Testis (tissue), 3 donors: ENCODE data around the gene BANK1. TPM values are rescaled to one million over a fixed set of nuclear protein-coding genes. Genes with fewer than 3 reads are reported as not detected.

Experiments
- DNase-seq: peaks from one replicate; pipeline ENCODE4 v3.0.0-alpha.2; 2019
- H3K27ac ChIP-seq, 2 donors: fragments of 200-600 bp; sonication (generic); one replicate each; pipeline ENCODE4 v1.5.1; 2019
- H3K27me3 ChIP-seq: fragments of 200-600 bp; sonication (generic); one replicate; pipeline ENCODE4 v1.5.1; 2019
- H3K36me3 ChIP-seq: fragments of 200-600 bp; sonication (generic); one replicate; pipeline ENCODE4 v1.5.1; 2017; ENCODE audit warnings: low read depth; ENCODE audit errors: missing control alignments
- H3K4me1 ChIP-seq: fragments of 200-600 bp; sonication (generic); one replicate; pipeline ENCODE4 v1.5.1; 2019
- H3K4me3 ChIP-seq, 2 donors: fragments of 200-600 bp; sonication (generic); one replicate each; pipeline ENCODE4 v1.5.1; 2017 to 2019
- H3K9me3 ChIP-seq: fragments of 200-600 bp; sonication (generic); one replicate; pipeline ENCODE4 v1.5.1; 2017
- POLR2A ChIP-seq: fragments of 450-650 bp; IDR thresholded peaks from one replicate; pipeline ENCODE4 v1.6.1; 2017; ENCODE audit warnings: antibody characterized with exemption, mild to moderate bottlenecking, moderate library complexity
- WGBS, 2 donors: methylation state at CpG; one replicate each; pipeline ENCODE4 v1.1.5; 2018; 5-methylcytosine and 5-hydroxymethylcytosine counted together
- intact Hi-C: fragments of 100-400 bp; cut with DNase I; formaldehyde crosslinking; loops from one replicate; pipeline ENCODE4 v1.15.1; 2023; ENCODE audit warnings: low total_unique reads
- polyA plus RNA-seq: library from polyadenylated mRNA; stranded (reverse); fragments of 350-450 nt; fragmentation: Illumina TruSeq; extraction: RNeasy Lipid Tissue Mini Kit (QIAGEN cat#74804); gene quantifications from one replicate; pipeline ENCODE4 v1.2.3, GENCODE V29; 2014; ENCODE audit warnings: low read depth, low replicate concordance; ENCODE audit not compliant: insufficient read depth
- total RNA-seq, 2 donors: library from RNA; depleted of rRNA; stranded (reverse); fragments of >200 nt; gene quantifications; one replicate each; pipeline ENCODE4 v1.2.3, GENCODE V29; 2016
- TF ChIP-seq, protein P1 (sequence below), 3 experiments: fragments of 450-650 bp in 2 of 3; fragments of 200-600 bp in 1 of 3; sonication (generic) in 1 of 3; IDR thresholded peaks; one replicate each; pipeline ENCODE4 v1.5.1; 2016 to 2019; ENCODE audit warnings: antibody characterized with exemption in 3 of 3, mild to moderate bottlenecking in 2 of 3, moderate library complexity in 1 of 3

BANK1 gene
- total and polyA plus RNA-seq, 3 donors from 2014 or later = 5.2 to 10.4 (median 10.0) TPM

DNA sequence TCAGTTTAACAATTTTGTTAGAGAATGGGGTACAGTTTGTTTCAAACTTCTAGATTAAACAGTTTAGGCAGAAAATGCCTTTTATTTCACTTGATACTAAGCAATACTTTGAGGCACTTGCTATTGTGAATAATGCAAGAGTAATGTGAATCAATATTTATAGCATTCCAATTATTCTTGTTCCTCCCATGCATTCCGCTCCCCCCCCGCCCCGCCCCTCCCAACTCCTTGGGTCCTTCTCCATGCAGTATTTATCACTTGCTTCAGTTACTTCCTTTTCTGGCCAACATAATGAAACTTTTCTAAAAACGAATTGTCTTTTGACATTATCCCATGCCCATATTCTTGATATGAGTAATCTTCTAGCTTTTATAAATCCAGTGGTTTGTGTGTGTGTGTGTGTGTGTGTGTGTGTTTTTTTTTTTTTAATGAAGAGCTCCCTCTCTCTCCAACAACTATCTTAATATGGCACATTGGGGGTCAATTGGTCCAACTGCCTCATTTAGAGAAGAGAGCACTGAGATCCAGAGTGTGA is 1.6 kb downstream of the BANK1 start:
- Histone ChIP-seq H3K27me3 (no peaks in the 10 kb centered on the region), H3K9me3 (no peaks in the 10 kb centered on the region), H3K4me1 (no peaks in the 10 kb centered on the region), H3K27ac (no peak overlapping the region), H3K36me3 (no peaks in the 10 kb centered on the region), H3K4me3 (no peak overlapping the region)
- no peak for DNase-seq
- intact Hi-C loops = no loop called here
- no peak for TF ChIP-seq POLR2A
- TF ChIP-seq, protein P1, sequence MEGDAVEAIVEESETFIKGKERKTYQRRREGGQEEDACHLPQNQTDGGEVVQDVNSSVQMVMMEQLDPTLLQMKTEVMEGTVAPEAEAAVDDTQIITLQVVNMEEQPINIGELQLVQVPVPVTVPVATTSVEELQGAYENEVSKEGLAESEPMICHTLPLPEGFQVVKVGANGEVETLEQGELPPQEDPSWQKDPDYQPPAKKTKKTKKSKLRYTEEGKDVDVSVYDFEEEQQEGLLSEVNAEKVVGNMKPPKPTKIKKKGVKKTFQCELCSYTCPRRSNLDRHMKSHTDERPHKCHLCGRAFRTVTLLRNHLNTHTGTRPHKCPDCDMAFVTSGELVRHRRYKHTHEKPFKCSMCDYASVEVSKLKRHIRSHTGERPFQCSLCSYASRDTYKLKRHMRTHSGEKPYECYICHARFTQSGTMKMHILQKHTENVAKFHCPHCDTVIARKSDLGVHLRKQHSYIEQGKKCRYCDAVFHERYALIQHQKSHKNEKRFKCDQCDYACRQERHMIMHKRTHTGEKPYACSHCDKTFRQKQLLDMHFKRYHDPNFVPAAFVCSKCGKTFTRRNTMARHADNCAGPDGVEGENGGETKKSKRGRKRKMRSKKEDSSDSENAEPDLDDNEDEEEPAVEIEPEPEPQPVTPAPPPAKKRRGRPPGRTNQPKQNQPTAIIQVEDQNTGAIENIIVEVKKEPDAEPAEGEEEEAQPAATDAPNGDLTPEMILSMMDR (IDR thresholded peaks at IDR 0.05) = no peak
- 50 to 53% methylated on average over 4 of the region's 4 CpGs for WGBS, 2 donors

DNA sequence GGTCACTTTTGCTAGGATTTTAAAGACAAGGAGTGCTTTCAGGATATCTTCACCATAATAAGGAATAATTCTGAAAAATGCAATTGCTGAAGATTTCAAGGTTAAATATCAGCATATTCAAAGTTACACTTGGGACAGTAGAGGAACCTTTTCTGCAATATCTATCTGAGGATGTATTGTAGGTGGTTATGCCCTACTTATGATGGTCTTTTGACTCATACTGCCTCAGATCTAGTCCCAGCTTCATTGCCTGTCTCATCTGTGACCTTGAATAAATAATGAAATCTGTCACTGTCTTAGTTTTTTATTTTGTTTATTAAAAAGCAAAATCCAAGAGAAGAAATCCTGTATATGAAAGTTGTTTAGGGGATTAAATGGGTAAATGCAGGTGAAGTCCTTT is 2.9 kb downstream of the BANK1 start:
- TF ChIP-seq, protein P1 (IDR thresholded peaks at IDR 0.05) = no peak
- no peak for TF ChIP-seq POLR2A
- Histone ChIP-seq H3K27me3 (no peaks in the 10 kb centered on the region), H3K9me3 (no peaks in the 10 kb centered on the region), H3K36me3 (no peaks in the 10 kb centered on the region), H3K27ac (no peak overlapping the region), H3K4me3 (no peak overlapping the region), H3K4me1 (no peaks in the 10 kb centered on the region)
- DNase-seq = no peak
- intact Hi-C loops = no loop called here

DNA sequence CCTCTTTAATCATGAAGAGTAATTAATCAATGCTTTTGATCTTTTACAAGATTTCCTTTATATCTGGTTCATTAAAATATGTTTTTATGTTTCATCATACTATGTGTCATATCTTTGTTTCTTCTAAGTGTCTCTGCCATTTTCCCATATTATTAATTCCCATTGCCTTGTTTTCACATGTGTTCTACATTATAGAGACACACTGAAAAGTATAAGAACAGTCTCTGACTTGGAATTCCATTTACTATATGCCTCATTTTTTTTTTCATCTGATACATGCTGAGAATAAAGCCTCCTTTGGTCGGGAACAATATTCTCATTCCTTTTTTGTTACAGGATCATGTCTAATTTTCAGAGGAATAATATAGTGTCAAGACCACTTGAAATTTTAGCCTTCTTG is 4.3 kb downstream of the BANK1 start:
- no peak overlapping the region for H3K4me3 ChIP-seq
- 88% methylated on average over 1 of the region's 1 CpG for WGBS, 2 donors
- H3K27me3 ChIP-seq = no peaks in the 10 kb centered on the region
- H3K4me1 ChIP-seq = no peaks in the 10 kb centered on the region
- TF ChIP-seq, protein P1 (IDR thresholded peaks at IDR 0.05) = no peak
- TF ChIP-seq POLR2A = no peak
- H3K36me3 ChIP-seq = no peaks in the 10 kb centered on the region
- H3K9me3 ChIP-seq = no peaks in the 10 kb centered on the region
- no peak overlapping the region for H3K27ac ChIP-seq
- no peak for DNase-seq
- intact Hi-C loops = no loop called here

DNA sequence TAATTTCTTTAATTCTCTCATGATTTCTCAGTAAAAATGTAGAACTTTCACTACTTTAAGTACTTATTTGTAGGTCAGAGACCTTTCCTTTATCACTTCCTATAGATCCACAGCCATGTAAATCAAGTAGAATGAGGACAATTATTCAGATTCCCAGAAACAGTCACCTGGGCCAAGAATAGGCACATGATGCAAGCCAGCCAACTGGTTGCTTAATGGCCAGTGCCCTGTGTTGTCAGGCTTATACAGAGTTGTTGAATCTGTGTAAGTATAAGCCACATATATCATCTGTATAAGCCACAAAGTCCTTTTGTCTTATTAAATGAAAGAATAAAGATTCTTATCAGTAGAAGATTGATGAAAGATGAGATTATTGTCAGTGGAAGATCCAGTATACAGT is 5.2 kb downstream of the BANK1 start:
- Histone ChIP-seq H3K4me1 (no peaks in the 10 kb centered on the region), H3K36me3 (no peaks in the 10 kb centered on the region), H3K27ac (no peak overlapping the region), H3K9me3 (no peaks in the 10 kb centered on the region), H3K27me3 (no peaks in the 10 kb centered on the region), H3K4me3 (no peak overlapping the region)
- intact Hi-C loops = no loop called here
- DNase-seq = no peak
- TF ChIP-seq, protein P1 (IDR thresholded peaks at IDR 0.05) = no peak

DNA sequence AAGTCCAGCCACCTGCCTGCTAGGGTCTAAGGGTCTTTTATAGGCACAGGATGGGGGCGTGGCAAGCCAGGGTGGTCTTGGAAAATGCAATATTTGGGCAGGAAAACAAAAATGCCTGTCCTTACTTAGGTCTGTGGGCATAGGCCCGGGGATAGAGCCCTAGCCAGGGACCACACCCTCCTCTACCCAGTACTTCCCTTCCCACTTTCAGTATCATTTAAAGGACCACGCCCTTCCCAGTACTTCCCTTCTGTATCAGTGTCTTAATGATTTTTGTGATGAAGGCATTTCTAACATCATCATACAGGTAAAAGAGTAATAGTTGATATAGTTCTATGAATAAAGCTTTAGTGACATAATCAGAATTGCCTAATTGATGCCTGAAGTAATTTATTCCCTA is 11.4 kb downstream of the BANK1 start:
- TF ChIP-seq, protein P1 (IDR thresholded peaks at IDR 0.05) = no peak
- no peak for TF ChIP-seq POLR2A
- Histone ChIP-seq H3K4me1 (no peaks in the 10 kb centered on the region), H3K36me3 (no peaks in the 10 kb centered on the region), H3K27me3 (no peaks in the 10 kb centered on the region), H3K9me3 (no peaks in the 10 kb centered on the region), H3K4me3 (no peak overlapping the region), H3K27ac (no peak overlapping the region)
- WGBS, 2 donors = 62 to 84% methylated on average over 3 of the region's 3 CpGs
- no peak for DNase-seq
- intact Hi-C loops = no loop called here
